GM12878 (cell line): ENCODE results near the gene PMEL. TPM values are rescaled to one million over a fixed set of nuclear protein-coding genes. Genes with fewer than 3 reads are reported as not detected.

ENCODE experiments used
- CEBPZ ChIP-seq: fragments of 150-350 bp; IDR thresholded peaks from 2 replicates; pipeline ENCODE4 v1.6.1; 2016; ENCODE audit warnings: low read depth, low read length
- CREM ChIP-seq: IDR thresholded peaks from 2 replicates; pipeline ENCODE4 v1.6.1; 2014; ENCODE audit warnings: antibody characterized with exemption, low read depth
- EP300 ChIP-seq, 2 experiments: fragments of 150-350 bp in 1 of 2; IDR thresholded peaks; 2 replicates each; pipeline ENCODE4 v1.6.1; 2011 to 2012; ENCODE audit warnings: low read depth in 2 of 2, low read length in 2 of 2, borderline replicate concordance in 1 of 2, improper control_type of control experiment in 1 of 2, inconsistent platforms in 1 of 2; ENCODE audit not compliant: control insufficient read depth in 1 of 2
- GABPA ChIP-seq: IDR thresholded peaks from 2 replicates; pipeline ENCODE4 v1.6.1; 2014; ENCODE audit warnings: antibody characterized with exemption, low read depth, mild to moderate bottlenecking, inconsistent platforms
- MTA3 ChIP-seq: IDR thresholded peaks from 2 replicates; pipeline ENCODE4 v1.6.1; 2012; ENCODE audit warnings: low read length, inconsistent platforms, borderline replicate concordance
- POLR2AphosphoS5 ChIP-seq: IDR thresholded peaks from 2 replicates; pipeline ENCODE4 v1.6.1; 2011; ENCODE audit warnings: mild to moderate bottlenecking, low read length, inconsistent platforms
- REST ChIP-seq: IDR thresholded peaks from 2 replicates; pipeline ENCODE4 v1.6.1; 2012; ENCODE audit warnings: mild to moderate bottlenecking, low read depth, low read length
- SPI1 ChIP-seq: IDR thresholded peaks from 2 replicates; pipeline ENCODE4 v1.6.1; 2011; ENCODE audit warnings: low read depth, mild to moderate bottlenecking, low read length, moderate library complexity, borderline replicate concordance; ENCODE audit not compliant: insufficient read depth
- SRF ChIP-seq, 2 experiments: IDR thresholded peaks; 2 replicates each; pipeline ENCODE4 v1.6.1; 2011; ENCODE audit warnings: low read depth in 2 of 2, low read length in 2 of 2, mild to moderate bottlenecking in 1 of 2, moderate library complexity in 1 of 2
- STAT1 ChIP-seq: fragments of 450-650 bp; conservative IDR thresholded peaks from 2 replicates; pipeline ENCODE4 v1.6.1; 2014; ENCODE audit warnings: antibody characterized with exemption, mild to moderate bottlenecking
- STAT3 ChIP-seq: IDR thresholded peaks from 2 replicates; pipeline ENCODE4 v1.6.1; 2011; ENCODE audit warnings: low read depth, low read length, improper control_type of control experiment
- TBL1XR1 ChIP-seq: IDR thresholded peaks from 2 replicates; pipeline ENCODE4 v1.6.1; 2012; ENCODE audit warnings: low read depth, low read length, improper control_type of control experiment
- YBX1 ChIP-seq: fragments of 450-650 bp; IDR thresholded peaks from 2 replicates; pipeline ENCODE4 v1.6.1; 2016; ENCODE audit warnings: antibody characterized with exemption
- ZBED1 ChIP-seq: IDR thresholded peaks from 2 replicates; pipeline ENCODE4 v1.6.1; 2016; ENCODE audit warnings: borderline replicate concordance
- ZNF274 ChIP-seq: IDR thresholded peaks from one replicate; pipeline ENCODE4 v1.8.0; 2011; ENCODE audit not compliant: insufficient read length, insufficient read depth
- polyA plus RNA-seq, 11 experiments: library from polyadenylated mRNA; depleted of rRNA in 4 of 11; unstranded in 6 of 11; stranded (reverse) in 5 of 11; fragments of >200 nt; fragmentation: Nextera tagmentation in 4 of 11; fragmentation: Illumina TruSeq in 1 of 11; extraction: Ambion mirVana in 4 of 11; extraction: Trizol in 1 of 11; gene quantifications; 1 replicate in 1 of 11; 2 replicates in 10 of 11; pipeline versions ENCODE4 v1.2.1 to v1.2.3, GENCODE V29; 2011 to 2016; ENCODE audit warnings: inconsistent platforms in 2 of 11, missing spikeins in 2 of 11, low read depth in 1 of 11
- total RNA-seq, 4 experiments: library from RNA; depleted of rRNA in 3 of 4; stranded (reverse); fragments of >200 nt in 3 of 4; fragmentation: Illumina TruSeq in 1 of 4; extraction: Trizol in 1 of 4; gene quantifications; 2 replicates each; pipeline versions ENCODE4 v1.2.1 to v1.2.3, GENCODE V29; 2013 to 2021
- TF ChIP-seq, protein P1 (sequence below): IDR thresholded peaks from 2 replicates; pipeline ENCODE4 v1.6.1; 2012; ENCODE audit warnings: low read depth, low read length, improper control_type of control experiment
- TF ChIP-seq, protein P2 (sequence below): fragments of 450-650 bp; IDR thresholded peaks from 2 replicates; pipeline ENCODE4 v1.6.1; 2016; ENCODE audit warnings: mild to moderate bottlenecking

The PMEL gene
- total and polyA plus RNA-seq, 10 of the 15 experiments (the other 5 are each of a cell fraction or from before 2014, with no cell fraction given) = 0.32 to 1.6 (median 0.56) TPM

GRCh38 chr12:55973599-55974307 is 7.9 kb upstream of the PMEL start, which contains the start of gene RAB5B (continued):
- TF ChIP-seq EP300 (IDR thresholded peaks at IDR 0.05; ENCODE audit: borderline replicate concordance in 1 of 2, control insufficient read depth in 1 of 2, low read depth in 2 of 2, low read length in 2 of 2) (no peak), ZBED1 (0 out of 2 replicates have a peak, but pooled peaks have one; percentile 16), ZNF274 (no peak), SRF (IDR thresholded peaks at IDR 0.05; ENCODE audit: low read depth in 2 of 2, low read length in 2 of 2) (0 out of 4 replicates have a peak, but pooled peaks of 1 of the 2 experiments have one; percentile 34), SPI1 (no peak), STAT3 (no peak), POLR2AphosphoS5 (peak; percentile 94), YBX1 (no peak), TBL1XR1 (no peak), GABPA (peak; percentile 75), STAT1 (no peak), MTA3 (no peak; the same call in 1 of the 2 replicates), REST (no peak), CEBPZ (peak; percentile 100), CREM (peak; percentile 96)
- TF ChIP-seq, protein P1, sequence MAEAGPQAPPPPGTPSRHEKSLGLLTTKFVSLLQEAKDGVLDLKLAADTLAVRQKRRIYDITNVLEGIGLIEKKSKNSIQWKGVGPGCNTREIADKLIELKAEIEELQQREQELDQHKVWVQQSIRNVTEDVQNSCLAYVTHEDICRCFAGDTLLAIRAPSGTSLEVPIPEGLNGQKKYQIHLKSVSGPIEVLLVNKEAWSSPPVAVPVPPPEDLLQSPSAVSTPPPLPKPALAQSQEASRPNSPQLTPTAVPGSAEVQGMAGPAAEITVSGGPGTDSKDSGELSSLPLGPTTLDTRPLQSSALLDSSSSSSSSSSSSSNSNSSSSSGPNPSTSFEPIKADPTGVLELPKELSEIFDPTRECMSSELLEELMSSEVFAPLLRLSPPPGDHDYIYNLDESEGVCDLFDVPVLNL = no peak
- TF ChIP-seq, protein P2, sequence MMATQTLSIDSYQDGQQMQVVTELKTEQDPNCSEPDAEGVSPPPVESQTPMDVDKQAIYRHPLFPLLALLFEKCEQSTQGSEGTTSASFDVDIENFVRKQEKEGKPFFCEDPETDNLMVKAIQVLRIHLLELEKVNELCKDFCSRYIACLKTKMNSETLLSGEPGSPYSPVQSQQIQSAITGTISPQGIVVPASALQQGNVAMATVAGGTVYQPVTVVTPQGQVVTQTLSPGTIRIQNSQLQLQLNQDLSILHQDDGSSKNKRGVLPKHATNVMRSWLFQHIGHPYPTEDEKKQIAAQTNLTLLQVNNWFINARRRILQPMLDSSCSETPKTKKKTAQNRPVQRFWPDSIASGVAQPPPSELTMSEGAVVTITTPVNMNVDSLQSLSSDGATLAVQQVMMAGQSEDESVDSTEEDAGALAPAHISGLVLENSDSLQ = peak; percentile 100
